HG02571 (cell line): ENCODE results near the gene TSPAN7.
A peak's percentile ranks its signal among the peaks of the same experiment; 100 is the strongest.

ENCODE experiments used
- ATAC-seq: cut with Tn5 transposase; IDR thresholded peaks from one replicate; pipeline ENCODE4 v1.9.1; 2021; ENCODE audit warnings: mild to moderate bottlenecking, moderate library complexity; ENCODE audit not compliant: unreplicated experiment

The TSPAN7 gene

GRCh38 chrX:38561126-38561868 is at the start of gene TSPAN7:
TSPAN7 (plus strand) TSS chrX:38561542; CDS start chrX:38561547, 5 bp downstream.
- ATAC-seq, result peak; percentile 55

- ATAC-seq, result no peak
Observed at GRCh38 chrX:38513112-38513742, 48.1 kb upstream of the TSPAN7 start.

- no peak for ATAC-seq
Observed at GRCh38 chrX:38514016-38514854, 47.1 kb upstream of the TSPAN7 start.

- ATAC-seq, result no peak
Observed at GRCh38 chrX:38515291-38515690, 46.1 kb upstream of the TSPAN7 start.

GRCh38 chrX:38516196-38516774 is 45.1 kb upstream of the TSPAN7 start:
- ATAC-seq, result no peak

GRCh38 chrX:38519651-38520050 is 41.7 kb upstream of the TSPAN7 start:
- no peak for ATAC-seq

- ATAC-seq, result no peak
Observed at GRCh38 chrX:38538134-38538533, 23.2 kb upstream of the TSPAN7 start.

- ATAC-seq, result no peak
Observed at GRCh38 chrX:38539748-38540147, 21.6 kb upstream of the TSPAN7 start.

- ATAC-seq, result no peak
Observed at GRCh38 chrX:38548508-38548907, 12.8 kb upstream of the TSPAN7 start.

- ATAC-seq, result no peak
Observed at GRCh38 chrX:38552721-38553120, 8.6 kb upstream of the TSPAN7 start.

GRCh38 chrX:38558686-38559085 is 2.7 kb upstream of the TSPAN7 start:
- ATAC-seq, result no peak

GRCh38 chrX:38560776-38561125 is 591 bp upstream of the TSPAN7 start:
- ATAC-seq, result peak; percentile 2

GRCh38 chrX:38561951-38562719 is 793 bp downstream of the TSPAN7 start:
- no peak for ATAC-seq

- ATAC-seq, result no peak
Observed at GRCh38 chrX:38563030-38563429, 1.7 kb downstream of the TSPAN7 start.

- no peak for ATAC-seq
Observed at GRCh38 chrX:38570396-38570795, 9.1 kb downstream of the TSPAN7 start.

GRCh38 chrX:38571058-38571457 is 9.7 kb downstream of the TSPAN7 start:
- no peak for ATAC-seq

GRCh38 chrX:38574858-38575257 is 13.5 kb downstream of the TSPAN7 start:
- no peak for ATAC-seq

- ATAC-seq, result no peak
Observed at GRCh38 chrX:38575888-38576287, 14.5 kb downstream of the TSPAN7 start.

- no peak for ATAC-seq
Observed at GRCh38 chrX:38577738-38578137, 16.4 kb downstream of the TSPAN7 start.

- ATAC-seq, result no peak
Observed at GRCh38 chrX:38578167-38578566, 16.8 kb downstream of the TSPAN7 start.

- ATAC-seq, result no peak
Observed at GRCh38 chrX:38583181-38583580, 21.8 kb downstream of the TSPAN7 start.
